Fibroblast of lung (primary cell): ENCODE measurements around the gene IQGAP2.

Experiments used
- EZH2 ChIP-seq: IDR thresholded peaks from 2 replicates; pipeline ENCODE4 v1.5.1; 2012; ENCODE audit warnings: low read length, control low read depth, mild to moderate bottlenecking; ENCODE audit errors: missing control alignments
- TF ChIP-seq, protein P1 (sequence below), 2 donors: IDR thresholded peaks in 1 of 2; conservative IDR thresholded peaks in 1 of 2; 1 replicate in 1 of 2; 2 replicates in 1 of 2; pipeline ENCODE4 v1.5.1; 2011 to 2012; ENCODE audit warnings: low read length in 2 of 2, control low read depth in 1 of 2, inconsistent platforms in 1 of 2, low read depth in 1 of 2, mild to moderate bottlenecking in 1 of 2

DNA sequence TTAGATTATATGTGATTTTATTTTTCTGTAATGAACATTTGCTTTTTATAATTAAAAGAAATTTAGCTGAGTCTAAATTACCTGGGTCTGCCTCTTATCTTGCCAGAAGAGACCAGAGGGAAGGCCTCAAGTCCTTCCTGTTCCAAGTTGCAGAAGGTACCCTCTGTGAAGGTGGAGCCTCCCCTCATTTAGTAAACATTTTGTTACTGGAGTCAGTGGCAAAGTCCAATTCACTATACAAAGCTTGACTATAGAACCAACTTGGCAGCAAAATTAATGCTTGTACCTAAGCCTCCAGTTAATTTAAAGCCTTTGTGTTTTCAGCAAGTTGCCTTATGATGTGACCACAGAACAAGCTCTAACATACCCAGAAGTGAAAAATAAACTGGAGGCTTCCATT lies 270.0 kb downstream of the IQGAP2 start:
- TF ChIP-seq, protein P1, sequence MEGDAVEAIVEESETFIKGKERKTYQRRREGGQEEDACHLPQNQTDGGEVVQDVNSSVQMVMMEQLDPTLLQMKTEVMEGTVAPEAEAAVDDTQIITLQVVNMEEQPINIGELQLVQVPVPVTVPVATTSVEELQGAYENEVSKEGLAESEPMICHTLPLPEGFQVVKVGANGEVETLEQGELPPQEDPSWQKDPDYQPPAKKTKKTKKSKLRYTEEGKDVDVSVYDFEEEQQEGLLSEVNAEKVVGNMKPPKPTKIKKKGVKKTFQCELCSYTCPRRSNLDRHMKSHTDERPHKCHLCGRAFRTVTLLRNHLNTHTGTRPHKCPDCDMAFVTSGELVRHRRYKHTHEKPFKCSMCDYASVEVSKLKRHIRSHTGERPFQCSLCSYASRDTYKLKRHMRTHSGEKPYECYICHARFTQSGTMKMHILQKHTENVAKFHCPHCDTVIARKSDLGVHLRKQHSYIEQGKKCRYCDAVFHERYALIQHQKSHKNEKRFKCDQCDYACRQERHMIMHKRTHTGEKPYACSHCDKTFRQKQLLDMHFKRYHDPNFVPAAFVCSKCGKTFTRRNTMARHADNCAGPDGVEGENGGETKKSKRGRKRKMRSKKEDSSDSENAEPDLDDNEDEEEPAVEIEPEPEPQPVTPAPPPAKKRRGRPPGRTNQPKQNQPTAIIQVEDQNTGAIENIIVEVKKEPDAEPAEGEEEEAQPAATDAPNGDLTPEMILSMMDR (conservative IDR thresholded peaks at IDR 0.05 in 1 of 2, IDR thresholded peaks at IDR 0.05 in 1 of 2; ENCODE audit: low read depth in 1 of 2, low read length in 2 of 2), result no peak
- no peak for TF ChIP-seq EZH2
